ENCODE data around the gene ENO2.

- no peak for TF ChIP-seq JUNB (IDR thresholded peaks at IDR 0.05; ENCODE audit: unreplicated experiment)
- TF ChIP-seq POLR2AphosphoS5 (IDR thresholded peaks at IDR 0.05; ENCODE audit: low read depth) = no peak
- TF ChIP-seq, protein P1, sequence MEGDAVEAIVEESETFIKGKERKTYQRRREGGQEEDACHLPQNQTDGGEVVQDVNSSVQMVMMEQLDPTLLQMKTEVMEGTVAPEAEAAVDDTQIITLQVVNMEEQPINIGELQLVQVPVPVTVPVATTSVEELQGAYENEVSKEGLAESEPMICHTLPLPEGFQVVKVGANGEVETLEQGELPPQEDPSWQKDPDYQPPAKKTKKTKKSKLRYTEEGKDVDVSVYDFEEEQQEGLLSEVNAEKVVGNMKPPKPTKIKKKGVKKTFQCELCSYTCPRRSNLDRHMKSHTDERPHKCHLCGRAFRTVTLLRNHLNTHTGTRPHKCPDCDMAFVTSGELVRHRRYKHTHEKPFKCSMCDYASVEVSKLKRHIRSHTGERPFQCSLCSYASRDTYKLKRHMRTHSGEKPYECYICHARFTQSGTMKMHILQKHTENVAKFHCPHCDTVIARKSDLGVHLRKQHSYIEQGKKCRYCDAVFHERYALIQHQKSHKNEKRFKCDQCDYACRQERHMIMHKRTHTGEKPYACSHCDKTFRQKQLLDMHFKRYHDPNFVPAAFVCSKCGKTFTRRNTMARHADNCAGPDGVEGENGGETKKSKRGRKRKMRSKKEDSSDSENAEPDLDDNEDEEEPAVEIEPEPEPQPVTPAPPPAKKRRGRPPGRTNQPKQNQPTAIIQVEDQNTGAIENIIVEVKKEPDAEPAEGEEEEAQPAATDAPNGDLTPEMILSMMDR (conservative IDR thresholded peaks at IDR 0.05; ENCODE audit: low read depth in 2 of 2) = no peak
Measured at GRCh38 chr12:6941267-6941666, 26.9 kb downstream of the ENO2 start.

Measured in GM23338 (cell line).